ENCODE measurements around the gene KDM4B. TPM values are rescaled to one million over a fixed set of nuclear protein-coding genes. Genes with fewer than 3 reads are reported as not detected.

The KDM4B gene
- total RNA-seq, 1 experiment from 2014 or later, result 35.9 TPM

DNA sequence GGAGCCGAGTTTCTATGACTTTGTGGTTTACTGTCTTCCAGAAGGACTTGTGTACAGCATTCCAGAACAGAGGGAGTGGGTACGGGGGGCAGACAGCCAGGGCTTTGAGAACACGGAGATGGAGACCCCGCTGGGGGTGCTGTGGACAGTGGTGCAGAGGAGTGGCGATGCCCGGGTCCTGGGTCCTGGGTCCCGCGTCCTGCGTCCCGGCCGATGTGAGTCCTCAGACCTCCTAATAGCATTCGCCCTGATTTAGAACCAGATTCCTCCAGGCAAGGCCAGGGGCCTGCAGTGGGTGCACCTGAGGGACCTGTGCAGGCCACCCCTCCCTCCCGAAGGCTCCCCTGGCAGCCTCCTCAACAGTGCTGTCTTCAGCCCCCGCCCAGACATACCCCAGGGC is 97.9 kb downstream of the KDM4B start:
- Histone ChIP-seq H3K4me1 (ENCODE audit: control insufficient read depth in 1 of 2, insufficient read depth in 2 of 2, low read length in 2 of 2) (no peaks in the 10 kb centered on the region), H2AFZ (ENCODE audit: low read depth, low read length, poor library complexity, severe bottlenecking) (no peak overlapping the region), H3K27me3 (ENCODE audit: insufficient read depth, low read length) (no peaks in the 10 kb centered on the region), H3K9ac (ENCODE audit: low read length) (no peak overlapping the region), H3K36me3 (ENCODE audit: control insufficient read depth in 1 of 2, insufficient read depth in 2 of 2, low read length in 2 of 2) (no peaks in the 10 kb centered on the region; a peak in 1 of 4 replicates), H3K27ac (ENCODE audit: low read depth, low read length) (no peak overlapping the region), H3K4me2 (ENCODE audit: low read length) (no peak overlapping the region), H3K9me3 (ENCODE audit: control insufficient read depth in 1 of 2, insufficient read depth in 1 of 2, low read depth in 1 of 2, low read length in 2 of 2) (no peaks in the 10 kb centered on the region), H3K9me2 (ENCODE audit: insufficient read depth) (no peaks in the 10 kb centered on the region), H3K4me3 (replicated peaks in 1 of 2; ENCODE audit: low read depth in 1 of 2, low read length in 2 of 2) (no peak overlapping the region), H4K20me1 (ENCODE audit: insufficient read depth) (no peaks in the 10 kb centered on the region), H3K79me2 (ENCODE audit: insufficient read depth, low read length) (no peaks in the 10 kb centered on the region)
- CTCF ChIA-PET, result no interaction called here
- RAD21 ChIA-PET (ENCODE audit: low non-redundant PET in 1 of 2, low total read pairs in 2 of 2, uncharacterized antibody in 2 of 2, unreplicated experiment in 2 of 2), result no interaction called here
- TF ChIP-seq FOSL1 (IDR thresholded peaks at IDR 0.05; ENCODE audit: low read depth), result no peak
- TF ChIP-seq, protein P1, sequence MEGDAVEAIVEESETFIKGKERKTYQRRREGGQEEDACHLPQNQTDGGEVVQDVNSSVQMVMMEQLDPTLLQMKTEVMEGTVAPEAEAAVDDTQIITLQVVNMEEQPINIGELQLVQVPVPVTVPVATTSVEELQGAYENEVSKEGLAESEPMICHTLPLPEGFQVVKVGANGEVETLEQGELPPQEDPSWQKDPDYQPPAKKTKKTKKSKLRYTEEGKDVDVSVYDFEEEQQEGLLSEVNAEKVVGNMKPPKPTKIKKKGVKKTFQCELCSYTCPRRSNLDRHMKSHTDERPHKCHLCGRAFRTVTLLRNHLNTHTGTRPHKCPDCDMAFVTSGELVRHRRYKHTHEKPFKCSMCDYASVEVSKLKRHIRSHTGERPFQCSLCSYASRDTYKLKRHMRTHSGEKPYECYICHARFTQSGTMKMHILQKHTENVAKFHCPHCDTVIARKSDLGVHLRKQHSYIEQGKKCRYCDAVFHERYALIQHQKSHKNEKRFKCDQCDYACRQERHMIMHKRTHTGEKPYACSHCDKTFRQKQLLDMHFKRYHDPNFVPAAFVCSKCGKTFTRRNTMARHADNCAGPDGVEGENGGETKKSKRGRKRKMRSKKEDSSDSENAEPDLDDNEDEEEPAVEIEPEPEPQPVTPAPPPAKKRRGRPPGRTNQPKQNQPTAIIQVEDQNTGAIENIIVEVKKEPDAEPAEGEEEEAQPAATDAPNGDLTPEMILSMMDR (IDR thresholded peaks at IDR 0.05 in 2 of 3, conservative IDR thresholded peaks at IDR 0.05 in 1 of 3; ENCODE audit: borderline replicate concordance in 1 of 3, insufficient read depth in 1 of 3, low read depth in 2 of 3, low read length in 2 of 3), result no peak
- TF ChIP-seq EZH2phosphoT487 (IDR thresholded peaks at IDR 0.05; ENCODE audit: borderline replicate concordance), result no peak
- TF ChIP-seq EGR1 (IDR thresholded peaks at IDR 0.05; ENCODE audit: low read depth), result no peak
- no peak for TF ChIP-seq POLR2A (IDR thresholded peaks at IDR 0.05; ENCODE audit: borderline replicate concordance, extremely low read depth, insufficient read depth, insufficient read length)
- no peak for TF ChIP-seq SP1 (IDR thresholded peaks at IDR 0.05; ENCODE audit: low read depth)
- TF ChIP-seq, protein P2, sequence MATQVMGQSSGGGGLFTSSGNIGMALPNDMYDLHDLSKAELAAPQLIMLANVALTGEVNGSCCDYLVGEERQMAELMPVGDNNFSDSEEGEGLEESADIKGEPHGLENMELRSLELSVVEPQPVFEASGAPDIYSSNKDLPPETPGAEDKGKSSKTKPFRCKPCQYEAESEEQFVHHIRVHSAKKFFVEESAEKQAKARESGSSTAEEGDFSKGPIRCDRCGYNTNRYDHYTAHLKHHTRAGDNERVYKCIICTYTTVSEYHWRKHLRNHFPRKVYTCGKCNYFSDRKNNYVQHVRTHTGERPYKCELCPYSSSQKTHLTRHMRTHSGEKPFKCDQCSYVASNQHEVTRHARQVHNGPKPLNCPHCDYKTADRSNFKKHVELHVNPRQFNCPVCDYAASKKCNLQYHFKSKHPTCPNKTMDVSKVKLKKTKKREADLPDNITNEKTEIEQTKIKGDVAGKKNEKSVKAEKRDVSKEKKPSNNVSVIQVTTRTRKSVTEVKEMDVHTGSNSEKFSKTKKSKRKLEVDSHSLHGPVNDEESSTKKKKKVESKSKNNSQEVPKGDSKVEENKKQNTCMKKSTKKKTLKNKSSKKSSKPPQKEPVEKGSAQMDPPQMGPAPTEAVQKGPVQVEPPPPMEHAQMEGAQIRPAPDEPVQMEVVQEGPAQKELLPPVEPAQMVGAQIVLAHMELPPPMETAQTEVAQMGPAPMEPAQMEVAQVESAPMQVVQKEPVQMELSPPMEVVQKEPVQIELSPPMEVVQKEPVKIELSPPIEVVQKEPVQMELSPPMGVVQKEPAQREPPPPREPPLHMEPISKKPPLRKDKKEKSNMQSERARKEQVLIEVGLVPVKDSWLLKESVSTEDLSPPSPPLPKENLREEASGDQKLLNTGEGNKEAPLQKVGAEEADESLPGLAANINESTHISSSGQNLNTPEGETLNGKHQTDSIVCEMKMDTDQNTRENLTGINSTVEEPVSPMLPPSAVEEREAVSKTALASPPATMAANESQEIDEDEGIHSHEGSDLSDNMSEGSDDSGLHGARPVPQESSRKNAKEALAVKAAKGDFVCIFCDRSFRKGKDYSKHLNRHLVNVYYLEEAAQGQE (IDR thresholded peaks at IDR 0.05; ENCODE audit: low read depth), result no peak
- TF ChIP-seq YY1 (IDR thresholded peaks at IDR 0.05; ENCODE audit: extremely low read depth, insufficient replicate concordance, low read depth, low read length), result no peak
- TF ChIP-seq CBX3 (IDR thresholded peaks at IDR 0.05; ENCODE audit: low read depth), result no peak
- TF ChIP-seq TCF7L2 (IDR thresholded peaks at IDR 0.05; ENCODE audit: borderline replicate concordance, extremely low read depth, insufficient read depth, insufficient read length), result no peak
- no peak for TF ChIP-seq EZH2 (IDR thresholded peaks at IDR 0.05)
- TF ChIP-seq JUND (IDR thresholded peaks at IDR 0.05), result no peak
- TF ChIP-seq POLR2AphosphoS5 (IDR thresholded peaks at IDR 0.05; ENCODE audit: low read depth, low read length), result no peak
- no TSS peak for BruUV-seq (replicated peaks)
- intact Hi-C loops (cut with micrococcal nuclease), result no loop called here
- POLR2A ChIA-PET, result no interaction called here
- ATAC-seq (no peak), DNase-seq (ENCODE audit: low read depth, low spot score) (no peak)

Data from HCT116 (cell line).